HCT116 (cell line): ENCODE measurements around the gene KMT2E. TPM values are rescaled to one million over a fixed set of nuclear protein-coding genes. Genes with fewer than 3 reads are reported as not detected.

Experiments
- ATAC-seq: fragments of 200-7000 bp; cut with Tn5 transposase; 2 replicates; pipeline ENCODE4 v1.9.1; 2020; ENCODE audit warnings: mild to moderate bottlenecking, moderate library complexity
- BruUV-seq: library from RNA; stranded (reverse); fragments of 400-500 nt; replicated peaks from 2 replicates; lab custom pipeline; 2021; lab: Mats Ljungman, UMichigan
- CTCF ChIA-PET: fragments of 300-600 bp; sonication (Branson Sonifier 250); formaldehyde crosslinking; loops from one replicate; lab custom pipeline; 2021; ENCODE audit warnings: antibody characterized with exemption; lab: Charles Lee
- POLR2A ChIA-PET: fragments of 300-600, 350-600 bp; sonication (Branson Sonifier 250); formaldehyde crosslinking; loops from one replicate; lab custom pipeline; 2021; ENCODE audit warnings: antibody characterized with exemption; lab: Charles Lee
- RAD21 ChIA-PET, 2 experiments: fragments of 300-600 bp; sonication (Branson Sonifier 250); formaldehyde crosslinking; loops; one replicate each; lab custom pipeline; 2023; ENCODE audit warnings: low total read pairs in 2 of 2; ENCODE audit not compliant: uncharacterized antibody in 2 of 2, unreplicated experiment in 2 of 2, low non-redundant PET in 1 of 2; lab: Charles Lee
- DNase-seq: peaks from one replicate; pipeline ENCODE4 v3.0.0-alpha.2; 2010; ENCODE audit warnings: low read depth, low spot score
- H2AFZ ChIP-seq: fragments of 200-600 bp; shearing (Covaris generic), sonication (generic); 2 replicates; pipeline ENCODE4 v1.6.1; 2017; ENCODE audit warnings: low read depth, mixed run types, mixed read lengths, antibody characterized with exemption, low read length; ENCODE audit not compliant: poor library complexity, severe bottlenecking
- H3K27ac ChIP-seq: 2 replicates; pipeline ENCODE4 v1.5.1; 2012; ENCODE audit warnings: low read depth, low read length
- H3K27me3 ChIP-seq: fragments of 200-600 bp; sonication (generic); 2 replicates; pipeline ENCODE4 v1.6.1; 2016; ENCODE audit warnings: mixed run types, low read length, mixed read lengths; ENCODE audit not compliant: insufficient read depth
- H3K36me3 ChIP-seq, 2 experiments: fragments of 200-500 bp in 1 of 2; fragments of 200-600 bp in 1 of 2; sonication (Bioruptor generic) in 1 of 2; sonication (generic) in 1 of 2; 2 replicates each; pipeline versions ENCODE4 v1.5.1 to v1.6.1; 2014 to 2016; ENCODE audit warnings: low read length in 2 of 2, inconsistent platforms in 1 of 2, mixed read lengths in 1 of 2, mixed run types in 1 of 2; ENCODE audit not compliant: insufficient read depth in 2 of 2, control insufficient read depth in 1 of 2
- H3K4me1 ChIP-seq, 2 experiments: fragments of 200-600 bp in 1 of 2; sonication (generic) in 1 of 2; 2 replicates each; pipeline versions ENCODE4 v1.5.1 to v1.6.1; 2012 to 2017; ENCODE audit warnings: low read length in 2 of 2, inconsistent platforms in 1 of 2, mild to moderate bottlenecking in 1 of 2, mixed read lengths in 1 of 2, mixed run types in 1 of 2, moderate library complexity in 1 of 2; ENCODE audit not compliant: insufficient read depth in 2 of 2, control insufficient read depth in 1 of 2
- H3K4me2 ChIP-seq: fragments of 200-600 bp; sonication (generic); 2 replicates; pipeline ENCODE4 v1.6.1; 2017; ENCODE audit warnings: mixed run types, low read length, mixed read lengths
- H3K4me3 ChIP-seq, 2 experiments: fragments of 200-600 bp in 1 of 2; sonication (generic) in 1 of 2; replicated peaks in 1 of 2; 2 replicates each; pipeline ENCODE4 v1.5.1; 2011 to 2016; ENCODE audit warnings: low read length in 2 of 2, control low read depth in 1 of 2, low read depth in 1 of 2, mild to moderate bottlenecking in 1 of 2, mixed read lengths in 1 of 2, mixed run types in 1 of 2
- H3K79me2 ChIP-seq: fragments of 200-600 bp; sonication (generic); 2 replicates; pipeline ENCODE4 v1.6.1; 2017; ENCODE audit warnings: mild to moderate bottlenecking, mixed run types, low read length, moderate library complexity, mixed read lengths; ENCODE audit not compliant: insufficient read depth
- H3K9ac ChIP-seq: fragments of 200-600 bp; sonication (generic); 2 replicates; pipeline ENCODE4 v1.6.1; 2016; ENCODE audit warnings: low read length, mixed read lengths
- H3K9me2 ChIP-seq: fragments of 200-600 bp; sonication (generic), shearing (Covaris generic); 2 replicates; pipeline ENCODE4 v1.6.1; 2017; ENCODE audit warnings: mixed run types, mild to moderate bottlenecking, moderate library complexity; ENCODE audit not compliant: insufficient read depth
- H3K9me3 ChIP-seq, 2 experiments: fragments of 200-500 bp in 1 of 2; fragments of 200-600 bp in 1 of 2; sonication (Bioruptor generic) in 1 of 2; sonication (generic) in 1 of 2; 2 replicates each; pipeline ENCODE4 v1.6.1; 2014 to 2017; ENCODE audit warnings: low read length in 2 of 2, mixed read lengths in 2 of 2, inconsistent platforms in 1 of 2, low read depth in 1 of 2, mild to moderate bottlenecking in 1 of 2, mixed run types in 1 of 2, moderate library complexity in 1 of 2; ENCODE audit not compliant: control insufficient read depth in 1 of 2, insufficient read depth in 1 of 2
- H4K20me1 ChIP-seq: fragments of 200-600 bp; sonication (generic), shearing (Covaris generic); 2 replicates; pipeline ENCODE4 v1.6.1; 2017; ENCODE audit warnings: mixed run types, mild to moderate bottlenecking, moderate library complexity; ENCODE audit not compliant: insufficient read depth
- CBX3 ChIP-seq: IDR thresholded peaks from 2 replicates; pipeline ENCODE4 v1.6.1; 2012; ENCODE audit warnings: low read depth
- EGR1 ChIP-seq: IDR thresholded peaks from 2 replicates; pipeline ENCODE4 v1.6.1; 2012; ENCODE audit warnings: low read depth
- EZH2 ChIP-seq: fragments of 200-600 bp; sonication (generic); IDR thresholded peaks from 2 replicates; pipeline ENCODE4 v1.6.1; 2017; ENCODE audit warnings: antibody characterized with exemption, mixed run types
- JUND ChIP-seq: IDR thresholded peaks from 2 replicates; pipeline ENCODE4 v1.6.1; 2012
- POLR2A ChIP-seq: IDR thresholded peaks from 2 replicates; pipeline ENCODE4 v1.7.0; 2011; ENCODE audit warnings: borderline replicate concordance; ENCODE audit not compliant: insufficient read depth, insufficient read length; ENCODE audit errors: extremely low read depth
- POLR2AphosphoS5 ChIP-seq: IDR thresholded peaks from 2 replicates; pipeline ENCODE4 v1.6.1; 2011; ENCODE audit warnings: mild to moderate bottlenecking, low read depth, low read length, moderate library complexity
- RAD21 ChIP-seq: IDR thresholded peaks from 2 replicates; pipeline ENCODE4 v1.6.1; 2012; ENCODE audit warnings: low read depth, mild to moderate bottlenecking
- SP1 ChIP-seq: IDR thresholded peaks from 2 replicates; pipeline ENCODE4 v1.6.1; 2012; ENCODE audit warnings: low read depth
- SRF ChIP-seq: IDR thresholded peaks from 2 replicates; pipeline ENCODE4 v1.6.1; 2012; ENCODE audit warnings: low read depth
- TCF7L2 ChIP-seq: IDR thresholded peaks from 2 replicates; pipeline ENCODE4 v1.7.0; 2011; ENCODE audit warnings: borderline replicate concordance, inconsistent platforms; ENCODE audit not compliant: insufficient read depth, insufficient read length; ENCODE audit errors: extremely low read depth
- YY1 ChIP-seq: IDR thresholded peaks from 2 replicates; pipeline ENCODE4 v1.6.1; 2011; ENCODE audit warnings: low read length, low read depth, moderate library complexity, mild to moderate bottlenecking; ENCODE audit not compliant: insufficient replicate concordance; ENCODE audit errors: extremely low read depth
- ZFX ChIP-seq: fragments of 450-650 bp; IDR thresholded peaks from 2 replicates; pipeline ENCODE4 v1.6.1; 2017
- ZNF274 ChIP-seq: fragments of 200-500 bp; sonication (Bioruptor generic); IDR thresholded peaks from 2 replicates; pipeline ENCODE4 v1.6.1; 2014; ENCODE audit warnings: mild to moderate bottlenecking, low read depth, low read length, inconsistent platforms
- intact Hi-C: fragments of 100-400 bp; cut with micrococcal nuclease; formaldehyde crosslinking; loops from 2 replicates; pipeline ENCODE4 v1.10.0; 2022
- total RNA-seq: library from RNA; stranded (reverse); gene quantifications from one replicate; pipeline ENCODE4 v1.2.1, GENCODE V29; 2021; ENCODE audit not compliant: unreplicated experiment
- TF ChIP-seq, protein P1 (sequence below): IDR thresholded peaks from 2 replicates; pipeline ENCODE4 v1.6.1; 2012
- TF ChIP-seq, protein P2 (sequence below): IDR thresholded peaks from 2 replicates; pipeline ENCODE4 v1.6.1; 2012

KMT2E gene
- total RNA-seq, 1 experiment from 2014 or later: 39.8 TPM

DNA sequence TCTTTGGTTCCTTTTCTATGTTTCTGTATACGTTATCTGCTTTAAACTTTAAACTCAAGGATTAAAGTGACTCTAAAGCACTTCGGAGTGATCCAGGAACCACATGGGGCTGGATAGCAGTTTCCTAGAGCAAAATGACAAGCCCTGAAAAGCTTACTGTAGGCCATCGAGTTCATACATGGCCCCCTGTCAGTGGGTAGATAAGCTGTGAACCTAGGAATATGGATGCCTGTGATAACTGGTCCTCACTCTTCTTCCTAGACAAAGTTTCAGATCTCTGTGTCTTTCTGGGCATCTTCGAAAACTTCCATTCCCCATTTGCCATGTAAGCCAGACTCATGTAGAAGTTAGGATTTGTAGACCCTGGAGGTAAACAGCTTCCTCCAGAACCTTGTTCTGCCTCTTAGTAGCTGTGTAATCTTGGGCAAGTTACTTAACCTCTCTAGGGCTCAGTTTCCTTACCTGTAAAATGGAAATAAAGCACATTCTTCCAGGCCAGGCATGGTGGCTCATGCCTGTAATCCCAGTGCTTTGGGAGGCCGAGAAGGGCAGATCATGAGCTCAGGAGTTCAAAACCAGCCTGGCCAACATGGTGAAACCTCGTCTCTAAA is 49.3 kb upstream of the KMT2E start:
- no peaks in the 10 kb centered on the region for H3K9me2 ChIP-seq
- ChIA-PET RAD21 (no interaction called here), POLR2A (no interaction called here), CTCF (no interaction called here)
- no peaks in the 10 kb centered on the region for H3K79me2 ChIP-seq
- H4K20me1 ChIP-seq: no peaks in the 10 kb centered on the region
- TF ChIP-seq SP1 (no peak), ZNF274 (no peak), POLR2AphosphoS5 (no peak), EGR1 (no peak), EZH2 (no peak)
- TF ChIP-seq, protein P1, sequence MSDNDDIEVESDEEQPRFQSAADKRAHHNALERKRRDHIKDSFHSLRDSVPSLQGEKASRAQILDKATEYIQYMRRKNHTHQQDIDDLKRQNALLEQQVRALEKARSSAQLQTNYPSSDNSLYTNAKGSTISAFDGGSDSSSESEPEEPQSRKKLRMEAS: no peak
- H3K9ac ChIP-seq: no peak overlapping the region
- no peaks in the 10 kb centered on the region for H3K9me3 ChIP-seq
- no peaks in the 10 kb centered on the region for H3K4me1 ChIP-seq
- no TSS peak for BruUV-seq
- ATAC-seq (no peak), DNase-seq (no peak)
- no peak overlapping the region for H3K4me3 ChIP-seq
- no peak overlapping the region for H2AFZ ChIP-seq
- H3K27ac ChIP-seq: no peak overlapping the region
- intact Hi-C loops: no loop called here
- no peaks in the 10 kb centered on the region for H3K27me3 ChIP-seq
- H3K4me2 ChIP-seq: no peak overlapping the region
- no peaks in the 10 kb centered on the region for H3K36me3 ChIP-seq

DNA sequence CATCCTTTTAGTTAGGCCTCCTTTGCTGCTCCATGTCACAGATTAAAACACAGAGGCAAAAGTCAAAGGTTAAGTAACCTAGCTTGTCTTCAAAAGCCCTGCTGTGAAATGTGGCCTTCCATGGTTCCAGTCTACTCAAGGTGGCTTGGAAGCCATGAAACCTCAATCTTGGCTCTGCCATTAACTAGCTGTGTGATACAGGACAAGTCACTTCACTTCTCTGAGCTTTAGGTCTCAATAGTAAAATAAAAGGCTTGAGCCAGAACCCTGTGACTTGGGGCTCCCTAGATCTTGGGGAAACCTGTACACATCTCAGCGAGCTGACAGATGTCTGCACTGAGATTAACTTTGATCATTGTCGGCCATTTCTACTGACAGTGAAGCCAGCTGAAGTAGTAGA is 48.0 kb upstream of the KMT2E start:
- no peaks in the 10 kb centered on the region for H3K9me3 ChIP-seq
- intact Hi-C loops: no loop called here
- no TSS peak for BruUV-seq
- no peak for TF ChIP-seq EGR1
- TF ChIP-seq, protein P2, sequence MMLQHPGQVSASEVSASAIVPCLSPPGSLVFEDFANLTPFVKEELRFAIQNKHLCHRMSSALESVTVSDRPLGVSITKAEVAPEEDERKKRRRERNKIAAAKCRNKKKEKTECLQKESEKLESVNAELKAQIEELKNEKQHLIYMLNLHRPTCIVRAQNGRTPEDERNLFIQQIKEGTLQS: no peak
- TF ChIP-seq POLR2A: no peak
- no peak for TF ChIP-seq RAD21
- TF ChIP-seq TCF7L2: no peak
- TF ChIP-seq JUND: no peak
- TF ChIP-seq ZFX: no peak
- no peak for TF ChIP-seq ZNF274
- no peak for TF ChIP-seq CBX3
- TF ChIP-seq SRF: no peak
- no peak for TF ChIP-seq YY1
- no peaks in the 10 kb centered on the region for H3K27me3 ChIP-seq
- no peaks in the 10 kb centered on the region for H3K4me1 ChIP-seq
- no peak overlapping the region for H3K4me2 ChIP-seq
- no peak for DNase-seq
- H3K36me3 ChIP-seq: no peaks in the 10 kb centered on the region
- CTCF ChIA-PET: no interaction called here
- RAD21 ChIA-PET: no interaction called here
- no peaks in the 10 kb centered on the region for H3K79me2 ChIP-seq
- POLR2A ChIA-PET: no interaction called here
- H3K4me3 ChIP-seq: no peak overlapping the region
- no peak for ATAC-seq
- no peak overlapping the region for H3K9ac ChIP-seq
- no peak overlapping the region for H3K27ac ChIP-seq
- H3K9me2 ChIP-seq: no peaks in the 10 kb centered on the region
- H2AFZ ChIP-seq: no peak overlapping the region
- H4K20me1 ChIP-seq: no peaks in the 10 kb centered on the region
